ENCODE measurements around the gene ZFYVE1.

- TF ChIP-seq CTCF (IDR thresholded peaks at IDR 0.05) (no peak), EZH2 (IDR thresholded peaks at IDR 0.05; ENCODE audit: borderline replicate concordance, insufficient read depth, low read depth, low read length, poor library complexity, severe bottlenecking) (no peak)
Measured at GRCh38 chr14:72996916-72997315, 30.0 kb downstream of the ZFYVE1 start.
